Measurements from ENCODE around the gene RGS16.

Gene RGS16

GRCh38 chr1:182614796-182615454, 10.7 kb upstream of the RGS16 start:
- intact Hi-C loops (cut with DNase I) = no loop called here
- DNase-seq = peak; percentile 45 to 87 (median 66)

- DNase-seq = no peak
Observed at GRCh38 chr1:182611787-182612186, 7.6 kb upstream of the RGS16 start.

GRCh38 chr1:182611326-182611725, 7.1 kb upstream of the RGS16 start:
- no peak for DNase-seq
- intact Hi-C loops (cut with DNase I) = no loop called here

More at GRCh38 chr1:182611787-182612186, 7.6 kb upstream of the RGS16 start:
- intact Hi-C loops (cut with DNase I) = no loop called here

- no peak for DNase-seq
- intact Hi-C loops (cut with DNase I) = no loop called here
Observed at GRCh38 chr1:182610606-182611194, 6.5 kb upstream of the RGS16 start.

- DNase-seq = no peak
- intact Hi-C loops (cut with DNase I) = no loop called here
Observed at GRCh38 chr1:182608845-182609610, 4.8 kb upstream of the RGS16 start.

- intact Hi-C loops (cut with DNase I) = no loop called here
Observed at GRCh38 chr1:182608236-182608635, 4.0 kb upstream of the RGS16 start.

GRCh38 chr1:182607566-182607965, 3.4 kb upstream of the RGS16 start:
- intact Hi-C loops (cut with DNase I) = no loop called here
- no peak for DNase-seq

More at GRCh38 chr1:182608236-182608635, 4.0 kb upstream of the RGS16 start:
- no peak for DNase-seq

GRCh38 chr1:182603646-182604174, 479 bp downstream of the RGS16 start:
- DNase-seq = peak in 2 of 42 donors; percentile 17 to 33
- intact Hi-C loops (cut with DNase I) = no loop called here

GRCh38 chr1:182602935-182603645, 1.1 kb downstream of the RGS16 start:
- DNase-seq = peak in 1 of 42 donors; percentile 40
- intact Hi-C loops (cut with DNase I) = no loop called here

- intact Hi-C loops (cut with DNase I) = loop anchor here (2.0 kb wide), 1 partner anchor 185 kb away; no protein-coding TSS in a partner anchor
- peak in 3 of 42 donors; percentile 17 to 42 (median 24) for DNase-seq
Observed at GRCh38 chr1:182601913-182602312, 2.3 kb downstream of the RGS16 start.

- intact Hi-C loops (cut with DNase I) = loop anchor here (2.0 kb wide), 1 partner anchor 185 kb away; no protein-coding TSS in a partner anchor
- peak in 39 of 42 donors; percentile 12 to 89 (median 68) for DNase-seq
Observed at GRCh38 chr1:182601416-182601786, 2.8 kb downstream of the RGS16 start.

GRCh38 chr1:182600745-182601415, 3.3 kb downstream of the RGS16 start:
- intact Hi-C loops (cut with DNase I) = loop anchor here (2.0 kb wide), 1 partner anchor 186 kb away; no protein-coding TSS in a partner anchor
- peak in 1 of 42 donors; percentile 22 for DNase-seq

- intact Hi-C loops (cut with DNase I) = loop anchor here (2.0 kb wide), 1 partner anchor 187 kb away; no protein-coding TSS in a partner anchor
- peak in 32 of 42 donors; percentile 34 to 79 (median 60) for DNase-seq
Observed at GRCh38 chr1:182600036-182600713, 4.0 kb downstream of the RGS16 start.

GRCh38 chr1:182599339-182599738, 4.8 kb downstream of the RGS16 start:
- intact Hi-C loops (cut with DNase I) = loop anchor here (10.0 kb wide), 1 partner anchor 515 kb away; no protein-coding TSS in a partner anchor

GRCh38 chr1:182598296-182598695, 5.9 kb downstream of the RGS16 start:
- no peak for DNase-seq
- intact Hi-C loops (cut with DNase I) = loop anchor here (10.0 kb wide), 1 partner anchor 513 kb away; no protein-coding TSS in a partner anchor

More at GRCh38 chr1:182599339-182599738, 4.8 kb downstream of the RGS16 start:
- no peak for DNase-seq

- DNase-seq = no peak
- intact Hi-C loops (cut with DNase I) = loop anchor here (10.0 kb wide), 1 partner anchor 512 kb away; no protein-coding TSS in a partner anchor
Observed at GRCh38 chr1:182596934-182597333, 7.3 kb downstream of the RGS16 start.

- DNase-seq = peak; percentile 40 to 91 (median 78)
- intact Hi-C loops (cut with DNase I) = loop anchor here (10.0 kb wide), 1 partner anchor 511 kb away; no protein-coding TSS in a partner anchor
Observed at GRCh38 chr1:182595641-182596240, 8.4 kb downstream of the RGS16 start.
